Measurements from ENCODE around the gene MYO9A. TPM values are rescaled to one million over a fixed set of nuclear protein-coding genes. Genes with fewer than 3 reads are reported as not detected.

The MYO9A gene
- total and polyA plus RNA-seq, 10 of the 15 experiments (the other 5 are each of a cell fraction or from before 2014, with no cell fraction given) = 3.3 to 25.3 (median 12.2) TPM

GRCh38 chr15:72117486-72118016, 399 bp downstream of the MYO9A start (continued):
- TF ChIP-seq FOS (IDR thresholded peaks at IDR 0.05; ENCODE audit: borderline replicate concordance, extremely low read depth, insufficient read length) = no peak
- TF ChIP-seq YY1 (IDR thresholded peaks at IDR 0.05; ENCODE audit: low read depth, low read length) = peak; percentile 32; the same call in 1 of the 2 replicates
- TF ChIP-seq BACH1 (IDR thresholded peaks at IDR 0.05; ENCODE audit: borderline replicate concordance) = peak; percentile 83
- TF ChIP-seq CREM (IDR thresholded peaks at IDR 0.05; ENCODE audit: low read depth) = 0 out of 2 replicates have a peak, but pooled peaks have one; percentile 4

- BruUV-seq (replicated peaks) = no TSS peak
- Histone ChIP-seq H3K36me3 (ENCODE audit: control insufficient read depth in 2 of 2, insufficient read depth in 2 of 2, low read length in 1 of 2) (no peaks in the 10 kb centered on the region), H3K27me3 (replicated peaks in 1 of 2; ENCODE audit: control insufficient read depth in 2 of 2, insufficient read depth in 2 of 2, low read length in 1 of 2) (no peaks in the 10 kb centered on the region), H3K79me2 (ENCODE audit: control insufficient read depth, insufficient read depth, low read length) (peaks cover 19% of the 10 kb centered on the region), H3K27ac (ENCODE audit: control insufficient read depth, insufficient read depth) (peak overlapping the region; percentile 78), H3K4me1 (ENCODE audit: control insufficient read depth, insufficient read depth, low read length) (peaks cover 8% of the 10 kb centered on the region), H2AFZ (ENCODE audit: control insufficient read depth, low read depth, low read length) (peak overlapping the region; percentile 92), H4K20me1 (ENCODE audit: control insufficient read depth, insufficient read depth) (no peaks in the 10 kb centered on the region), H3K9me3 (replicated peaks; ENCODE audit: control insufficient read depth, insufficient read depth, low read length) (no peaks in the 10 kb centered on the region), H3K9ac (ENCODE audit: control insufficient read depth, insufficient read depth, low read length) (peak overlapping the region; percentile 75), H3K4me3 (peak overlapping the region; percentile 94), H3K4me2 (ENCODE audit: control insufficient read depth, insufficient read depth) (peak overlapping the region; percentile 99)
- CTCF ChIA-PET = interaction anchor here (1.0 to 2.6 kb wide), 3 partner anchors 17 to 40 kb away, joined by 4 to 8 read pairs (median 6); no protein-coding TSS in a partner anchor
- FAIRE-seq (peak; percentile 18), DNase-seq (ENCODE audit: low read depth, low spot score) (no peak), ATAC-seq (peak; percentile 23)
- SMC1A ChIA-PET (ENCODE audit: uncharacterized antibody, unreplicated experiment) = interaction anchor here (0.9 to 1.4 kb wide), 3 partner anchors 14 to 33 kb away, joined by 3 read pairs; no protein-coding TSS in a partner anchor
- RAD21 ChIA-PET (ENCODE audit: unreplicated experiment) = interaction anchor here (0.5 to 0.7 kb wide), 3 partner anchors 23 to 89 kb away, joined by 3 to 5 read pairs (median 4); no protein-coding TSS in a partner anchor
- intact Hi-C loops (cut with micrococcal nuclease; ENCODE audit: unreplicated experiment) = no loop called here
- in situ Hi-C loops (cut with MboI) = no loop called here
- WGBS (ENCODE audit: insufficient coverage, insufficient replicate concordance, low lambda C conversion rate, missing lambda C conversion rate) = 5% methylated on average over 24 of the region's 24 CpGs
- TF ChIP-seq ZNF622 (IDR thresholded peaks at IDR 0.05) (no peak), BACH1 (IDR thresholded peaks at IDR 0.05; ENCODE audit: borderline replicate concordance) (no peak), IKZF2 (IDR thresholded peaks at IDR 0.05) (0 out of 4 replicates have a peak, but pooled peaks of 1 of the 2 experiments have one; percentile 23), CREM (IDR thresholded peaks at IDR 0.05; ENCODE audit: low read depth) (0 out of 2 replicates have a peak, but pooled peaks have one; percentile 21)
- POLR2A ChIA-PET = interaction anchor here (0.6 to 2.3 kb wide), 2 partner anchors 25 to 45 kb away, joined by 4 to 9 read pairs; no protein-coding TSS in a partner anchor
These were observed 1.0 kb downstream of the MYO9A start for GRCh38 chr15:72116731-72117485.

Measured in GM12878 (cell line).